ENCODE results near the gene GBE1.

GRCh38 chr3:81651139-81651538 lies 110.3 kb downstream of the GBE1 start:
- TF ChIP-seq EP300 (IDR thresholded peaks at IDR 0.05; ENCODE audit: borderline replicate concordance) (no peak), REST (IDR thresholded peaks at IDR 0.05; ENCODE audit: low read depth) (no peak), TCF12 (IDR thresholded peaks at IDR 0.05; ENCODE audit: low read depth) (no peak), FOXM1 (IDR thresholded peaks at IDR 0.05; ENCODE audit: borderline replicate concordance, low read depth) (no peak), USF1 (IDR thresholded peaks at IDR 0.05) (no peak), TEAD4 (IDR thresholded peaks at IDR 0.05) (no peak), RAD21 (IDR thresholded peaks at IDR 0.05; ENCODE audit: low read depth) (no peak), MAX (IDR thresholded peaks at IDR 0.05) (no peak), YY1 (IDR thresholded peaks at IDR 0.05; ENCODE audit: low read depth) (no peak), TAF1 (IDR thresholded peaks at IDR 0.05; ENCODE audit: low read depth) (no peak), CEBPB (IDR thresholded peaks at IDR 0.05) (no peak), EGR1 (IDR thresholded peaks at IDR 0.05) (no peak), CREB1 (IDR thresholded peaks at IDR 0.05; ENCODE audit: low read depth) (no peak), NFIC (IDR thresholded peaks at IDR 0.05) (no peak)

All from Ishikawa (cell line).